NOMO-1 (cell line): ENCODE data around the gene BBX.
A peak's percentile ranks its signal among the peaks of the same experiment; 100 is the strongest.
"Not testable (repeated sequence)": the region's sequence is repeated elsewhere in the genome, so short reads cannot be mapped to it uniquely, and the experiment has no call there.

ENCODE experiments used
- DNase-seq, 2 experiments: peaks; one replicate each; lab custom pipeline; 2025; ENCODE audit not compliant: unreplicated experiment in 2 of 2; lab: John Stamatoyannopoulos, UW

The BBX gene

DNA sequence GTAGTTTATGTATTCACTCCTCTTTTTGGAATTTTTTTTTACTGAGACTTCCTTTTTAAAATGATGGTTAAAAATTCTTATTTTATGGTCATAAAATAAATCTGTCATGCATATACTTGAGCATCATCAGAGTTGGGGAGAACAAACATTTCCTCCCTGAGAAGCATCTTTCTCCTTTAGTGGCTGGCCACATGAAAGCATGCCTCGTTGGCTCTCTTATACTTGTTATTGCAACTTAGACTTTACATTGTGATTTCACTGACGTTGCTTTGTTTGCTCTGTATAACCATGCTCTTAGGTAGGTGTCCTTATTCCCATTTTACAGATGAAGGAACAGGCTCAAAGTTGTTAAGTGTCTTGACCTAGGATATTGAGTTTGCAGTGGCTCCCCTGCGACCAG is 18.1 kb downstream of the BBX start:
- DNase-seq, result no peak

DNA sequence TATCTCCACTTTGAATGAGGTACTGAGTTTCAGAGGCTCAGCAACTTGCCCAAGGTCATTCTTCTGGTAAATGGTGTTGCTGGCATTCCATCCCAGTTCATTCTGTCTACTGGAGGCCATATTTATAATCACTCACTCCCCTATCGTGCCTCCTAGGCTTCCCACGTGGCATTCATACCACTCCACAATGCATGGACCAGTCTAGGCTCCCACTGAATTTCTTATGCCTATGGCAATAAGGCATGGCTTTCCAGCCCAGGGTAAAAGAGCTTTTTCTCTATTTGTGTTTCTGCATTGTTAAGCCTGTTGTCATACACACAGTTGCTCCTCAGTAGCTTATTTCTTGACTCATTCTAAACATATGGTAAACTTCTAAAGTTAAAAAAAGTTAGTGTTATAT is 19.9 kb downstream of the BBX start:
- no peak for DNase-seq

DNA sequence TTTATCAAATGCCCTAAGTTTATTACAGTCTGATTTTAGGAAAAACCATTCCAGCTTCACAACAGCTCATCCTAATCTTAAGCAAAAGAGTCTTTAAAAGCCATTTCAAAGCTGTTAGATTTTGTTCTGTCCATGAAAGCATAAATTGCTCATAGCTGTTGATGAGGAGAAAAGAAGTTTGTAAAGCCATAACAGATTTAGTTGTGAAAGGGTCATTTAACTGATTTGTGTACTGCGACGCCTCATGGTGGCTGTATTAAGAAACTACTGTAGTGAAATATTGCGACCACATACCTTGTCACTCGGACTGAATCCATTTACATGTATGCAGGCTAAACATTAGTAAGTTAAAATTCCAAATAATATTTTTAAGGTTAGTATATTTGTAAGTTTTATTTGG is 20.9 kb downstream of the BBX start:
- DNase-seq, result peak in 1 of 2 experiments; percentile 15

DNA sequence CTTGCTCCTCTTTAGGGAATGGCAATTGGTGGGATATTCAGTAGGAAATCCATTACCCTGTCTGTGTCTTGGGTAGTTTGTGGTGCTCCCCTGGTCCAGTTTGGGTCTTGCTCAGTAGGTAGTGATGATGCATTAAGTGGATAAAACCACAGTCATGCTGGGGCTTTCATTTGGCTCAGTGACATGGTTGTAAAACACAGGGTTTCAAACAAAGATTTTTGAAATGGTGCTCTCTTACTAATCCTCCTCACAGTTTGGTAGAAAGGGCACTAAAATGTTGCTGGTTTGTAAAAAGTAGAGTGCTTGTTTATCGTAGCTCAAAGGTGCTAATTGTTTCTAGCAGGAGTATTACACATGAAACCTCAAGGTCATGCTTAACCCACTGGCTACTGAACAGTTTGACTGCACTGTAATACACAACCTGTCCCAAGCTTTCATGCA is 22.9 kb downstream of the BBX start:
- DNase-seq, result no peak

DNA sequence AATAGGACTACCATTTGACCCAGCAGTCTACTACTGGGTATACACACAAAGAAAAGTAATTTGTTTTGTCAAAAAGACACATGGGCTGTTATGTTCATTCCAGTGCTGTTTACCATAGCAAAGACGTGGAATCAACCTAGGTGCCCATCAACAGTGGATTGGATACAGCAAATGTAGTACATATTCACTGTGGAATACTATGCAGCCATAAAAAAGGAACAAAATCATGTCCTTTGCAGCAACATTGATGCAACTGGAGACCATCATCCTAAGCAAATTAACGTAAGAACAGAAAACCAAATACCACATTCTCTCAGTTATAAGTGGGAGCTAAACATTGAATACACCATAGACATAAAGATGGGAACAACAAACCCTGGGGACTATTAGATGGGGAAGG is 25.8 kb downstream of the BBX start:
- no peak for DNase-seq

DNA sequence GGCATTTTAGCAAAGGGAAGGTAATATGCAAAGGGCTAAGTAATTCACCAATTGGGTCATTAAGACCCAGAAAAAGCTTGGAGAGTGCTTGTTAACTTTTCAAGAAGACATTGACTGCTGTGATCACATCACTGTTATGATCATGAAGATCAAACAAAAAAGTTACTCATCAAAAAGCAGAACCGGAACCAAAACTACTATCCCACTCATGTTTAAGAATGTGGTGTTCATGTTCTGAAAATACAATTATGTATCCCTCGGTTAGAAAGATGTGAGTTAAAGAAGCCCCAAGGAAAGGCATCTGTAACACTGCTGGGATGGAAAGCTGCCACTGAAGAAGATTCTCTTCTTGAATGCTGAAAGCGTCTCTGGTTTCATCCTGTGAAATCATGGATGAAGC is 32.6 kb downstream of the BBX start:
- no peak for DNase-seq

DNA sequence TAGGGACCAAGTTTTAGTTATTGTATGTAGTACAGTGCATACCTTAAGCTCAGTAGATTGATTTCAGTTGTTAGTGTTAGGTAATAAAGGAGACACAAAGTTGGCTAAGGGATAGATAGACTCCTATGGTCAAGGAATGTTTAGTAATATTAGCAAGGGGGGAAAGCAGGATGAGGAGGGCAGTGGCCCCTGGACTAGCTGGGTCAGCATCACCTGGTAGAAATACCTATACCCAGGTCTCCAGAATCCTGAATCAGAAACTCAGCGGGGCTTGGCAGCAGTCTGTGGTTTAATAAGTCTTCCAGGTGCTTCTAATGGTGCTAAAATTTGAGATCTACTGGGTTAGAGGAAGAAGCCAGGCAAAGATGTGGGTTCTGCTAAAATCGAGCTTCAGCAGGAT is 35.0 kb downstream of the BBX start:
- DNase-seq, result no peak

DNA sequence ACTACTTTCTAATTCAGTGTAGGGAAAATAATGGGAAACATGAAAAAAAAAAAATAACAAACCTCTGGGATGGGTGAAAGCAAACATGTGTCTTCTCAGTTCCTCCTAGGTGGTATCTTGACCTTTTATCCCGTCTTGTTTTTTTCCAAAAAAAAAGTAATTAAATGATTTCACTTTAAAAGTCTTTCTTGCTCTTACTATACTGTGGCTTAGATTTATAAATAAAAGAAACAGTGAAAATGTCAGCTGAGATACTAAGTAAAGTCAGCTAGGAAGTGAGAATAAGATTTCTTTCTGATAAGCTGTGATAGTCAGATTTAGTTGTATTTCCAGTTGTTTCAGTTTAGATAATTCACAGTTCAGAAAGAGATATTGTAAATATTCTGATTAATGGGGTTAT is 37.4 kb downstream of the BBX start:
- DNase-seq, result no peak

DNA sequence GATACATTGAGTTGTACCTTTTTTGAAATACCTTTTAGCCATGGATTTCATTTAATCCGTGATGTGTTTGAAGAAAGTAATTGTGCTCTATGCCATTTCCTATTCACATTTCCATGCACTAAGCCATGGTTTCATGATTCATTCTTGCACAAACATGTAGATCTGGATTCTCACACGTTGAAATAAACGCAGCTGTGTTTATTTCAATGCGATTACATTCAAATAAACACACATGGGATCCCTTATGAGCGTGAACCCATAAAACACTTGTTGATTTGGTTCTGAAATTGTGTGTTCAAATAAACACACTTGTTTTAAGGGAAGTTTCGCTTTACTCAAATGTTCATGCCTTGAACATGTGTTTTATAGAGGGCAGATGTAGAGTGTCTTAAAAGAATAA is 39.2 kb downstream of the BBX start:
- DNase-seq, result no peak

DNA sequence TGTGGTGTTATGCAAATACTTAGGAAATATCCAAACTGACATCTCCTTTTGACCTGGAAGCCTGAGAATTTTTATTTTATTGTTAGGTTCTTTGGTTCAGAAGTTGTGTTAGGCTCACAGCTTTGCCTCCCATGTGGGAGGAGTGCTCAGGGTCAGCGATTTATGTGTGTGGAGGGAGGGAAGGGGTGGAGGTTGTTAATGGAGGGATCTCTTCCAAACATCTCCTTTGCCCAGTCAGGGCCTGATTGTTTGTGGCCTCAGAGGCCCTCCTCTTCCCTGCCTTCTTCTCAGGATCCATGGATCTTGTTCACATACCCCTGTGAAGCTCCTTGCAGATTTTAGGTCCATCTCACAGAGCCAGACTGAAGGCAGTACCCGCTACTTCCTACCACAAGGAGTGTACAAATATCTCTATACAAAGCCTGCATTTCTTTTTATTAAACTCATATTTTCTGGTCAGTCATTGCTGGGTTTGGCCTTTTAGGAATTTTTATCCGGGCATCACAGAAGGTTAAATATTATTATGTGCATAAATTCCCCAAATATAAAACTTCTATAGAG is 40.3 kb downstream of the BBX start:
- no peak for DNase-seq

DNA sequence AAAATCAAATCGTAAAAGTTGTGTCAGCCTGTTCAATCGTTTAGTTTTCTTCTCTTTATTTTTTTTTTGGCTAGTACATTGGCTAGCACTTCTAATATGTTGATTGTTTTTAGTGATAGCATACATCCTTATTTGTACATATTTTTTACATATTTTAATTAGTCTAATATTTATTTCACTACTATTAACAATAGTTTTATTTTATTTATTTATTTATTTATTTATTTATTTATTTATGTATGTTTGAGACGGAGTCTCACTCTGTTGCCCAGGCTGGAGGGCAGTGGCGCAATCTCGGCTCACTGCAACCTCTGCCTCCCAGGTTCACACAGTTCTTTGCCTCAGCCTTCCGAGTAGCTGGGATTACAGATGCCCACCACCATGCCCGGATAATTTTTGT is 42.5 kb downstream of the BBX start:
- DNase-seq, result not testable (repeated sequence)

DNA sequence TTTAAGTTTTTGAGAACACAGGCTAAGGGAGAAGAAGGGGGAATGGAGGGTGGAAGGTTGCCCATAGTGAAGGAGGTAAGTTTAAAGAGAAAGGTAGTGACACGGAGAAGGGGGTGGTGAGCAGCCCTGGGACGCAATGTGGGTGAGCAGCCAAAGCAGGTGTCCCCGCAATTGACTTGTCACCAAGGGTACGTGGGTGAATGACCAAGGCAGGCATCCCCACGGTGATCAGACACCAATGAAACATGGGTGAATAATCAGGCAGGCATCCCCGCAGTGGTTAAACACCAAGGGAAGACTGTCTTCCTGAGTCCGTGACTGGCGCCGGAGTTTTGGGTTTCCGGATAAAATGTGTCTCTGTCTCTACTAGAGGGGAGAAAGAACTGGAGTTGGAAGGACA is 48.3 kb downstream of the BBX start:
- not testable (repeated sequence) for DNase-seq

DNA sequence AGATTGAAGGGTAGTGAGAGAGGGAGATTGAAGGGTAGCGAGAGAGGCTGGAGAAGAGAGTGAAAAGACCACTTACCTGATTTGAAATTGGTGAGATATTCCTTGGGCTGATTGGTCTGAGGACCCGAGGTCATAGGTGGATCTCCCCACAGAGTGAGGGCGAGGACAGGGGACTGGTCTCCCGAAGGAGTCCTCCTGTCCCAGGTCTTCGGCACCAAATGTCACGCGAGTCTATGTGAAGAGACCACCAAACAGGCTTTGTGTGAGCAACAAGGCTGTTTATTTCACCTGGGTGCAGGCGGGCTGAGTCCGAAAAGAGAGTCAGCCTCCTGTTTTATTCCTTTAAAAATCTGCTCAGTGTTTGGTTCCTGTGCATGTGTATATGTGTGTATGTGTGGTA is 48.7 kb downstream of the BBX start:
- not testable (repeated sequence) for DNase-seq

DNA sequence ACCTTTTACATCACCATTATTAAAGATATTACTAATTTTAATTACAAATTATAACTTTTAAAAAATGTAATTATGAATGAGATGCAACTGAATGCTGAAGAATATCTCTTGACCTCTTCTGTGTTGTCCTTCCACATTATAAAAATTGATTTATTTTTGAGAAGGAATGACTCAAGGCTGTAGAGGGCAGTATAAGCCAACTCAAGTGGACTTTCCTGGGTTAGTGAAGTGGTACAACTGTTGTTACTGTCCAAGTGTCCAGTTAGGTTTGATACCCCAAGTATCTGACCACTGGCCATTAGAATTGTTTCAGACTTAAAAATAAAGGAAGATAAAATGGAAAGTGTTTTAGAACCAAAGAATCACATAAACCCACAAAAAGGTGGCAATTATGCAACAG is 51.9 kb downstream of the BBX start:
- peak in 1 of 2 experiments; percentile 52 for DNase-seq

DNA sequence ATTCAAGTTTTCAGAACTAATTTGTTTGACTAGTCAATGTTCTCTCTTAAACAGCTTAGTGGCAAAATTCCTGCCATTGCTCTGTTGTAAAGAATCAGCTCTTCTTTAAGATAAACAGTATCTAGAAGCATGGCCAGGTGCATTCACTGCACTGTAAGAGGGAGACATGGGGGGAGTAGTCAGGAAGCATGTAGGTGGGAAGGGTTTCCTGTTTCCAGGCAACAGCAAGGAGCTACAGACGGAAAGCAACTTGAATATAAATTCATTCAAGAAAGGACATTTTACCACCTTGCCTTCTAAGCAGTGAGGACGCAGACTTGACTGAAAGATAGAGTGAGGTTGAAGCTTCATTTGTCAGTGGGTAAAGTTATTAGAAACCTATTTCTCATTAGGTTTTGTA is 55.3 kb downstream of the BBX start:
- DNase-seq, result no peak

DNA sequence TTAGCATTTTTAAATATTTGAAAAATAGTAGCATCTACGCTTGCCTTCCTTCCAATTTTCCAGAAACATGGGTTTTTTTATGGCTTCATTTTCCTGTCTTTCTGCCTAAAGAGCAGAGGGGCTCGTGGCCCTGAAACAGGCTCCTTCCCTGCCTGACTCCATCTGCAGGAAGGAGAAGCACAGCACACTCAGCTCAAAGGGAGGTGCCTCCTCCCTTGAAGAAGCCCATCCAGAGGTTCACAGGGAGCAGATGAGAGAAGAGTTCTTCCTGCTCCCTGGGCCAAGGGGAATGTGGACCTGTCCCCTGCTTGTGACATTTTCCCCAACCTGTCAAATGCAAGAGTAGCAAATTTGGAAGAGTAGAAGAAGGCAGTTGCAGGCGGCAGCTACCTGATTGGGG is 55.8 kb downstream of the BBX start:
- peak in 1 of 2 experiments; percentile 53 for DNase-seq

DNA sequence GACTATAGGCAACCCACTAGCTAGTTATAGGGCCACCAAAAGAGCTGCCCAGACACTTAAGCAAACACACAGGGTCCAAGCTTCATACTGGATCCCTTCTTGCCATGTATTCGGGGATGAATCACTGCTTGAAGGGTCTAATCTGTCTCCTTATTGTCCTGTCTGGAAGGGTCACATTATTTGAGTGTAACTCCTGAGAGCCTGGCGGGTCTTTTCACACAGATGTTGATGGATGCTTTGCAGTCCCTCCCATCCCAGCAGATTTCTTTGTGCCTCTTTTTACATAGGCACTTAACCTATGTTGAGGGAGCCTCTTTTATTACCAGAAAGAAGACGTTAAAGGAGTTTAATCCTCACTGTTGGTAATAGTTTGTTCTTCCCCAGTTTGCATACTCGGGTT is 56.6 kb downstream of the BBX start:
- peak; percentile 23 to 71 for DNase-seq

DNA sequence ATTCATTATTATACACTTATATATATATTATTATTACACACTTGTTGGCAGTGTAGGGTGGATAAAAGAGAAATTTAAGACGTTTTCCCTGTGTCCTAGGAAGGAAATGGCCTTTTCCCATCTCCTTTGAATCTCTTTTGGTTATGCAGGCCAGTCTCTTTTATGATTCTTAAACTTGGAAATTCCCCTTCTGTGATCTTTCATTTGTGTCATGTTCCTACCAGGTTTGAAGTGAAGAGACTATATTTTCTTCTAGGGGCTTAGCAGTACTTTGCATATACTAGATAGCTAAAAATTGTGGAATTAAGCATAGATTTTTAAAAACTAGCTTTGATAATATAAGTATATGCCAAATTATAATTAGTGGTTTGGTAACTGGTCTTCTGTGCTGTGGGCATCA is 58.5 kb downstream of the BBX start:
- no peak for DNase-seq

DNA sequence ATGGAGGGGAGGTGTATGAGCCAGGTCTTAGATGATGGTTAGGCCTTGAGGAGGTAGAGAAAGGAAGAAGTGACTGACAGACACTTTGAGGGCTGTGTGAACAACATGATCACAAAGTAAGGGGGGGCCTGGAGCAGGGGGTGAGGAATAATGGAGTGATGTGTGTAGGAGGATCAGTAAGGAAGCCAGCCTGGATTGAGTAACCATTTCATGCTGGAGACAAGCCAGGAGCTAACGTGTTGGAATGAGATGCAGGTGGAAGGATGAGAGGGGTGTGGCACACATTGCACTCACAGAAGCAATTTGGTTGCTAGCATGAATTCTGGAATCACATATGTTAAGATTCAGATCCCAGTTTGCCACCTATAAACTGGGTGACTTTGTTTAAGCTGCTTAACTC is 65.5 kb downstream of the BBX start:
- no peak for DNase-seq

DNA sequence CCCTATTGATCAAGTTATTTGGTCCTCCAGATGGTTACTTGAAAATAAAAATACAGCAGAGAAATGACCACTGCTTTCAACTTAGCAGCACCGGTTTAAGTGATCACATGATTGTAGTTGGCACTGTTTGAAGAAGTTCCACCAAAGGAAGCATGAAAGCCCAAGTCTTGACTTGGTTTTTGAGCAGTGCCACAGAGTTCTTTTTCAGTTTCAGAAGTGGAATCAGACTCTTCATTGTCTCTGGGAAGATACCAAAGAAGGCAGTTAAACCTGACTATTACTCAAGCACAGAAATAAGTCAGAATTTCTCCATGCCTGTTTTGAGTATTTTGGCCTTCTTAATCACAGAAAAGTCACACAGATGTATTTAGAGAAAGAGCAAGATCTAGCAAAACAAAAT is 66.7 kb downstream of the BBX start:
- peak in 1 of 2 experiments; percentile 27 for DNase-seq

DNA sequence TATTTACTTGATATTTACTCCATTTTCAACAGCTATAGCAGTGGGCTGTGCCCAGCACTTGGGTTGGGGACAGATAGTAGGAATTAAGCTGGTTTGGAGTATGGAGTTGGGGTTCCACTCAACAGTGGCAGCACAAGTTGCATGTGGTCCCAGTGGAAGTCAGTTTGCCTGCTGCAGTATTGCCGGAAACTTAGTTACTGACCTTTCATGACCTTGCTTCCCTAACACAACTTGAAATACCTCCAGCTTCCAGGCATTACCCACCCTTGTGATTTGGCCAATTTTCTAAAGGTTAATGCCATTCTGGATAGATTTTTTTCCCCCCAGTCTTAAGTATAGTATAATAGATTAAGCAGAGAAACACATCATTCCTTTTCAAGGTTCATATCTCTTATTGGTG is 68.0 kb downstream of the BBX start:
- DNase-seq, result no peak

DNA sequence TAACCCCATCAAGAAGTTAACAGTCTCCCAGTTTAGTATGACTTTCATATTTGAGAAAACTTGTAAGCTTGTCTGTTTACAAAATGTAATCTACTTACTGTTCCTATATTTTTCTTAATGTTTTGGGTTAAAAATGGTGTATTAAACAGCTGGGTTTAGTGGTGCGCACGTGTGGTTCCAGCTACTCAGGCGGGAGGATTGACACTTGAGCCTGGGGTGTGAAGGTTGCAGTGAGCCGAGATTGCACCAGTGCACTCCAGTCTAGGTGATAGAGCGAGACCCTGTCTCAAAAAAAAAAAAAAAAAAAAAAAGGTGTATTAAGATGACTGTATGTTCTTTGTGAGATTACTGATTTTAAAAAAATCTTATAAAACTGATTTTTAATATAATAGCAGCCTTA is 69.3 kb downstream of the BBX start:
- DNase-seq, result no peak

DNA sequence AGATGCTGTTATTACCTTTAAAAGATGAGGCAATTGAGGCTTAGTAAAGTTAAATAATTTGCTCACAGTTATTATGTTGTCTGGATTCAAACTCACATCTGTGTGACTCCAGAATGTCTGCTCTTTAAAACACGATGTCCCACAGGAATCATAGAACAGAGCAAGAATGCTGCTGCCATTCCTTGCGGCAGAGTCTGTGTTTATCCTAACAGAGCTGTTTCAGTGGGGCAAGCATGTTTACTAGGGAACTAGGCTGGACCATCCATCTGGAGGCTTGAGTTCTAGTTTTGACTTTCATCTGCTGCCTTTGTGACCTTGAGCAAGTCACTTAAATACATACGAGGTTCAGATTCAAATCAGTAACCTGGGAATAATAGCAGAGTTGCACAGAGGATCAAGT is 72.1 kb downstream of the BBX start:
- no peak for DNase-seq
